ENCODE data around the gene CSDE1.

Gene CSDE1

GRCh38 chr1:114750780-114751179 is 7.0 kb downstream of the CSDE1 start:
- TF ChIP-seq CTCF (IDR thresholded peaks at IDR 0.05; ENCODE audit: low read depth, low read length) = no peak
- Histone ChIP-seq H3K4me3 (ENCODE audit: low read depth, low read length) (no peak overlapping the region), H3K27me3 (no peaks in the 10 kb centered on the region), H3K36me3 (peaks cover 45% of the 10 kb centered on the region), H3K9me3 (no peaks in the 10 kb centered on the region), H3K4me1 (no peaks in the 10 kb centered on the region; the same call in 1 of the 2 replicates)
- no peak for DNase-seq

- no peak for TF ChIP-seq CTCF (IDR thresholded peaks at IDR 0.05; ENCODE audit: low read depth, low read length)
- Histone ChIP-seq H3K27me3 (no peaks in the 10 kb centered on the region), H3K4me1 (no peaks in the 10 kb centered on the region), H3K9me3 (no peaks in the 10 kb centered on the region), H3K36me3 (peaks cover 53% of the 10 kb centered on the region), H3K4me3 (ENCODE audit: low read depth, low read length) (no peak overlapping the region)
- DNase-seq = no peak
Observed at GRCh38 chr1:114749835-114750234, 7.9 kb downstream of the CSDE1 start.

- peaks cover 83% of the 10 kb centered on the region for H3K36me3 ChIP-seq
- H3K27me3 ChIP-seq = no peaks in the 10 kb centered on the region
- no peak overlapping the region for H3K4me3 ChIP-seq (ENCODE audit: low read depth, low read length)
Observed at GRCh38 chr1:114746450-114747121, 11.2 kb downstream of the CSDE1 start.

GRCh38 chr1:114745291-114745690 is 12.5 kb downstream of the CSDE1 start:
- TF ChIP-seq CTCF (IDR thresholded peaks at IDR 0.05; ENCODE audit: low read depth, low read length) = no peak
- H3K4me1 ChIP-seq = no peaks in the 10 kb centered on the region
- H3K27me3 ChIP-seq = no peaks in the 10 kb centered on the region
- H3K9me3 ChIP-seq = no peaks in the 10 kb centered on the region
- peaks cover 94% of the 10 kb centered on the region for H3K36me3 ChIP-seq
- no peak overlapping the region for H3K4me3 ChIP-seq (ENCODE audit: low read depth, low read length)
- no peak for DNase-seq

More at GRCh38 chr1:114746450-114747121, 11.2 kb downstream of the CSDE1 start:
- Histone ChIP-seq H3K4me1 (no peaks in the 10 kb centered on the region), H3K9me3 (no peaks in the 10 kb centered on the region)
- no peak for DNase-seq
- no peak for TF ChIP-seq CTCF (IDR thresholded peaks at IDR 0.05; ENCODE audit: low read depth, low read length)

GRCh38 chr1:114741963-114742746 is 15.6 kb downstream of the CSDE1 start:
- H3K4me1 ChIP-seq = no peaks in the 10 kb centered on the region
- H3K36me3 ChIP-seq = peaks cover 90% of the 10 kb centered on the region

More at GRCh38 chr1:114741963-114742746, 15.6 kb downstream of the CSDE1 start:
- H3K9me3 ChIP-seq = no peaks in the 10 kb centered on the region
- no peak for DNase-seq
- no peak for TF ChIP-seq CTCF (IDR thresholded peaks at IDR 0.05; ENCODE audit: low read depth, low read length)
- H3K4me3 ChIP-seq (ENCODE audit: low read depth, low read length) = no peak overlapping the region
- H3K27me3 ChIP-seq = no peaks in the 10 kb centered on the region

Data from BE2C (cell line).